Cardiac muscle cell (in vitro differentiated cells and primary cell): ENCODE measurements around the gene SP100. TPM values are rescaled to one million over a fixed set of nuclear protein-coding genes. Genes with fewer than 3 reads are reported as not detected.

Source experiments
- DNase-seq, 2 donors: peaks; one replicate each; pipeline versions ENCODE4 v3.0.0 to v3.0.0-alpha.2; 2010 to 2017; ENCODE audit warnings: low read depth in 1 of 2, low spot score in 1 of 2
- H3K27ac ChIP-seq: fragments of 200-600 bp; sonication (generic); 2 replicates; pipeline ENCODE4 v1.5.1; 2016
- H3K27me3 ChIP-seq: fragments of 200-600 bp; sonication (generic); 2 replicates; pipeline ENCODE4 v1.6.0; 2016; ENCODE audit warnings: control low read depth
- H3K36me3 ChIP-seq: fragments of 200-600 bp; sonication (generic); 2 replicates; pipeline ENCODE4 v1.5.1; 2016; ENCODE audit warnings: control low read depth
- H3K4me1 ChIP-seq: fragments of 200-600 bp; sonication (generic); 2 replicates; pipeline ENCODE4 v1.8.1; 2017; ENCODE audit warnings: low read depth, mild to moderate bottlenecking, mixed run types
- H3K4me3 ChIP-seq: fragments of 200-600 bp; sonication (generic); 2 replicates; pipeline ENCODE4 v1.5.1; 2016; ENCODE audit warnings: mild to moderate bottlenecking
- H3K9me3 ChIP-seq: fragments of 200-600 bp; sonication (generic); 2 replicates; pipeline ENCODE4 v1.5.1; 2017; ENCODE audit warnings: low read depth, mild to moderate bottlenecking, control low read depth
- polyA plus RNA-seq: library from polyadenylated mRNA; unstranded; fragments of >200 nt; fragmentation: Nextera tagmentation; extraction: Ambion mirVana; gene quantifications from 2 replicates; pipeline ENCODE4 v1.2.1, GENCODE V29; 2016
- total RNA-seq: library from RNA; depleted of rRNA; stranded (reverse); fragments of >200 nt; gene quantifications from 2 replicates; pipeline ENCODE4 v1.2.3, GENCODE V29; 2016
- TF ChIP-seq, protein P1 (sequence below): IDR thresholded peaks from 2 replicates; pipeline ENCODE4 v1.5.1; 2012; ENCODE audit warnings: low read depth, mild to moderate bottlenecking, low read length

Gene SP100
- total and polyA plus RNA-seq, 2 experiments from 2014 or later = 2.0 TPM; not detected in 1

GRCh38 chr2:230564805-230565779 lies 149.1 kb downstream of the SP100 start:
- DNase-seq = peak in 1 of 2 donors; percentile 61
- no peaks in the 10 kb centered on the region for H3K36me3 ChIP-seq
- TF ChIP-seq, protein P1, sequence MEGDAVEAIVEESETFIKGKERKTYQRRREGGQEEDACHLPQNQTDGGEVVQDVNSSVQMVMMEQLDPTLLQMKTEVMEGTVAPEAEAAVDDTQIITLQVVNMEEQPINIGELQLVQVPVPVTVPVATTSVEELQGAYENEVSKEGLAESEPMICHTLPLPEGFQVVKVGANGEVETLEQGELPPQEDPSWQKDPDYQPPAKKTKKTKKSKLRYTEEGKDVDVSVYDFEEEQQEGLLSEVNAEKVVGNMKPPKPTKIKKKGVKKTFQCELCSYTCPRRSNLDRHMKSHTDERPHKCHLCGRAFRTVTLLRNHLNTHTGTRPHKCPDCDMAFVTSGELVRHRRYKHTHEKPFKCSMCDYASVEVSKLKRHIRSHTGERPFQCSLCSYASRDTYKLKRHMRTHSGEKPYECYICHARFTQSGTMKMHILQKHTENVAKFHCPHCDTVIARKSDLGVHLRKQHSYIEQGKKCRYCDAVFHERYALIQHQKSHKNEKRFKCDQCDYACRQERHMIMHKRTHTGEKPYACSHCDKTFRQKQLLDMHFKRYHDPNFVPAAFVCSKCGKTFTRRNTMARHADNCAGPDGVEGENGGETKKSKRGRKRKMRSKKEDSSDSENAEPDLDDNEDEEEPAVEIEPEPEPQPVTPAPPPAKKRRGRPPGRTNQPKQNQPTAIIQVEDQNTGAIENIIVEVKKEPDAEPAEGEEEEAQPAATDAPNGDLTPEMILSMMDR = no peak

DNA sequence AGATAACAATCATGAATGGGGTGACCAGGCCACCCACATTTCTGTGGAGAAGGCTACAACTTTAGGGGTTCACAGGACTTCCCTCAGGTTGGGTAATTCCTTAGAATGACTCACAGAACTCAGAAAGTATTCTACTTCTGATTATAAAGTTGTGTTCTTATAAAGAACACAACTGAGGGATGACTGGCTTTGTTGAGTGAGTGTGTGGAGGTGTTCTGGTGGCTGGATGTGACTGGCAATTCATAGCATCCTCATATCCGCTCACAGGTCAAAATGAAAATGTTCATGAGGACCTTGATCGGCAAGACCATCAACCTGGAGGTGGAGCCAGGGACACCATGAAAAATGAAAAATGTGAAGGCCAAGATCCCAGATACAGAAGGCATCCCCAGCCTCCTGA lies 153.3 kb downstream of the SP100 start:
- H3K4me3 ChIP-seq = no peak overlapping the region
- H3K36me3 ChIP-seq = no peaks in the 10 kb centered on the region
- TF ChIP-seq, protein P1 = no peak
- no peaks in the 10 kb centered on the region for H3K27me3 ChIP-seq
- H3K4me1 ChIP-seq = no peaks in the 10 kb centered on the region
- no peak for DNase-seq
- H3K27ac ChIP-seq = no peak overlapping the region
- no peaks in the 10 kb centered on the region for H3K9me3 ChIP-seq

More at GRCh38 chr2:230564805-230565779, 149.1 kb downstream of the SP100 start:
- Histone ChIP-seq H3K9me3 (no peaks in the 10 kb centered on the region), H3K4me3 (no peak overlapping the region), H3K27me3 (no peaks in the 10 kb centered on the region), H3K27ac (no peak overlapping the region), H3K4me1 (no peaks in the 10 kb centered on the region)

DNA sequence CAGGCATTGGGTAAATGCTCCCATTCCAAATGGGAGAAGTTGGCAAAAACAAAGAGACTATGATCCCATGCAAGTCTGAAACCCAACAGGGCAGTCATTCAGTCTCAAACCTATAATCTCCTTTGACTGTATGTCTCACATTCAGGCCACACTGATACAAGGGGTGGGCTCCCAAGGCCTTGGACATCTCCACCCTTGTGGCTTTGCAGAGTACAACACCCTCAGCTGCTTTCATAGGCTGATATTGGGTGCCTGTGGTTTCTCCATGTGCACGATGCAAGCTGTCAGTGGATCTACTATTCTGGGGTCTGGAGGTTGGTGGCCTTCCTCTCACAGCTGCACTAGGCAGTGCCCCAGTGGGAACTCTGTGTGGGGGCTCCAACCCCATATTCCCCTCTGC lies 155.0 kb downstream of the SP100 start:
- no peak for DNase-seq
- no peaks in the 10 kb centered on the region for H3K9me3 ChIP-seq
- H3K4me1 ChIP-seq = no peaks in the 10 kb centered on the region
- no peak overlapping the region for H3K27ac ChIP-seq
- no peaks in the 10 kb centered on the region for H3K36me3 ChIP-seq
- no peaks in the 10 kb centered on the region for H3K27me3 ChIP-seq
- no peak overlapping the region for H3K4me3 ChIP-seq
- TF ChIP-seq, protein P1 = no peak

- TF ChIP-seq, protein P1 = no peak
- H3K36me3 ChIP-seq = no peaks in the 10 kb centered on the region
- no peak overlapping the region for H3K27ac ChIP-seq
- H3K4me1 ChIP-seq = no peaks in the 10 kb centered on the region
- H3K27me3 ChIP-seq = no peaks in the 10 kb centered on the region
- no peaks in the 10 kb centered on the region for H3K9me3 ChIP-seq
- no peak for DNase-seq
- H3K4me3 ChIP-seq = no peak overlapping the region
Observed at GRCh38 chr2:230575642-230576324, 159.8 kb downstream of the SP100 start.

DNA sequence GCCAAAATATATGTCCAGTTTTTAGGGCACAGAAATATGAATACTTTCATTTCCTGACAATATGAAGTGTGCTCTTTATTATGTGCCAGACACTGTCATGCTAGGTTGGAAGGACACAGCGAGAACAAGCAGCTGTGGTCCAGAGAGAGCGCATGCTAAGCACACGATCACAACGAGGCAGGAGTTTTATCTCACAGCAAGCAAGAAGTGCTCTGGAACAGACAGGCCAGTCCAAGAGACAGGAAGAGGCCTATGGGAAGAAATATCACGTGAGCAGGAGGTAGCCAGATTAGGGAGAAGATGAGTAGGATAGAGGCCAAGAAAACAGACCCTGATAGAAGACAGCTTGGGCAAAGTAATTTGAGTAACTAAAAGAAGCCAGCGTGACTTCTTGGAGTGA lies 161.1 kb downstream of the SP100 start:
- no peaks in the 10 kb centered on the region for H3K36me3 ChIP-seq
- no peaks in the 10 kb centered on the region for H3K4me1 ChIP-seq
- no peaks in the 10 kb centered on the region for H3K9me3 ChIP-seq
- H3K27me3 ChIP-seq = no peaks in the 10 kb centered on the region
- no peak overlapping the region for H3K27ac ChIP-seq
- DNase-seq = peak in 1 of 2 donors; percentile 24
- TF ChIP-seq, protein P1 = no peak
- H3K4me3 ChIP-seq = no peak overlapping the region
